ENCODE data around the gene HMCN2.
"Not testable (repeated sequence)": the region's sequence is repeated elsewhere in the genome, so short reads cannot be mapped to it uniquely, and the experiment has no call there.

The HMCN2 gene

GRCh38 chr9:130327070-130327780 lies 61.7 kb downstream of the HMCN2 start:
- no peak for DNase-seq (ENCODE audit: insufficient read length, low spot score)
- no peak for FAIRE-seq

GRCh38 chr9:130327781-130328348 lies 62.3 kb downstream of the HMCN2 start:
- FAIRE-seq: no peak
- no peak for DNase-seq (ENCODE audit: insufficient read length, low spot score)

GRCh38 chr9:130328349-130328801 lies 62.8 kb downstream of the HMCN2 start:
- DNase-seq (ENCODE audit: insufficient read length, low spot score) (no peak), FAIRE-seq (no peak)

GRCh38 chr9:130329061-130329460 lies 63.5 kb downstream of the HMCN2 start:
- FAIRE-seq: no peak

GRCh38 chr9:130330202-130330862 lies 64.8 kb downstream of the HMCN2 start:
- DNase-seq (ENCODE audit: insufficient read length, low spot score) (no peak), FAIRE-seq (no peak)

More at GRCh38 chr9:130329061-130329460, 63.5 kb downstream of the HMCN2 start:
- no peak for DNase-seq (ENCODE audit: insufficient read length, low spot score)

- FAIRE-seq: no peak
- no peak for DNase-seq (ENCODE audit: insufficient read length, low spot score)
Observed at GRCh38 chr9:130331061-130331460, 65.5 kb downstream of the HMCN2 start.

- DNase-seq (ENCODE audit: insufficient read length, low spot score) (no peak), FAIRE-seq (no peak)
Observed at GRCh38 chr9:130331573-130331972, 66.0 kb downstream of the HMCN2 start.

- FAIRE-seq (no peak), DNase-seq (ENCODE audit: insufficient read length, low spot score) (no peak)
Observed at GRCh38 chr9:130332384-130332926, 66.9 kb downstream of the HMCN2 start.

- no peak for DNase-seq (ENCODE audit: insufficient read length, low spot score)
- no peak for FAIRE-seq
Observed at GRCh38 chr9:130333041-130333711, 67.6 kb downstream of the HMCN2 start.

GRCh38 chr9:130333712-130334062 lies 68.1 kb downstream of the HMCN2 start:
- DNase-seq (ENCODE audit: insufficient read length, low spot score) (no peak), FAIRE-seq (no peak)

GRCh38 chr9:130334915-130335314 lies 69.4 kb downstream of the HMCN2 start:
- FAIRE-seq (no peak), DNase-seq (ENCODE audit: insufficient read length, low spot score) (no peak)

GRCh38 chr9:130336027-130336610 lies 70.6 kb downstream of the HMCN2 start:
- no peak for DNase-seq (ENCODE audit: insufficient read length, low spot score)
- FAIRE-seq: no peak

GRCh38 chr9:130336885-130337284 lies 71.3 kb downstream of the HMCN2 start:
- DNase-seq (ENCODE audit: insufficient read length, low spot score) (no peak), FAIRE-seq (no peak)

GRCh38 chr9:130337318-130337717 lies 71.8 kb downstream of the HMCN2 start:
- FAIRE-seq: no peak
- no peak for DNase-seq (ENCODE audit: insufficient read length, low spot score)

GRCh38 chr9:130337784-130338380 lies 72.3 kb downstream of the HMCN2 start:
- no peak for FAIRE-seq

GRCh38 chr9:130338891-130339290 lies 73.3 kb downstream of the HMCN2 start:
- not testable (repeated sequence) for DNase-seq (ENCODE audit: insufficient read length, low spot score); FAIRE-seq

More at GRCh38 chr9:130337784-130338380, 72.3 kb downstream of the HMCN2 start:
- DNase-seq (ENCODE audit: insufficient read length, low spot score): no peak

GRCh38 chr9:130339306-130339705 lies 73.7 kb downstream of the HMCN2 start:
- no peak for DNase-seq (ENCODE audit: insufficient read length, low spot score)
- FAIRE-seq: no peak

- no peak for FAIRE-seq
- DNase-seq (ENCODE audit: insufficient read length, low spot score): no peak
Observed at GRCh38 chr9:130340011-130340410, 74.5 kb downstream of the HMCN2 start.

GRCh38 chr9:130340557-130340956 lies 75.0 kb downstream of the HMCN2 start:
- DNase-seq (ENCODE audit: insufficient read length, low spot score); FAIRE-seq: not testable (repeated sequence)

- DNase-seq (ENCODE audit: insufficient read length, low spot score): no peak
- FAIRE-seq: no peak
Observed at GRCh38 chr9:130341128-130341527, 75.6 kb downstream of the HMCN2 start.

Data from GM19239 (cell line).